K562 (cell line): ENCODE results near the gene ZNF821. TPM values are rescaled to one million over a fixed set of nuclear protein-coding genes. Genes with fewer than 3 reads are reported as not detected.
A peak's percentile ranks its signal among the peaks of the same experiment; 100 is the strongest.

Experiments
- ATF3 ChIP-seq, 2 experiments: fragments of 450-650 bp in 1 of 2; sonication (generic) in 1 of 2; formaldehyde crosslinking in 1 of 2; IDR thresholded peaks in 1 of 2; conservative IDR thresholded peaks in 1 of 2; 2 replicates each; pipeline versions ENCODE4 v1.6.1 to v1.8.1; 2016 to 2023; ENCODE audit warnings: mild to moderate bottlenecking in 2 of 2, moderate library complexity in 2 of 2, inconsistent platforms in 1 of 2, missing genetic modification reagents in 1 of 2
- BMI1 ChIP-seq: fragments of 150-350 bp; IDR thresholded peaks from 2 replicates; pipeline ENCODE4 v1.6.1; 2014; ENCODE audit warnings: low read length
- CBX1 ChIP-seq: sonication (generic); IDR thresholded peaks from 2 replicates; pipeline ENCODE4 v1.6.1; 2016; ENCODE audit warnings: antibody characterized with exemption, low read depth, mild to moderate bottlenecking
- CCNT2 ChIP-seq: IDR thresholded peaks from 2 replicates; pipeline ENCODE4 v1.6.1; 2011; ENCODE audit warnings: borderline replicate concordance, low read depth, mild to moderate bottlenecking, moderate library complexity, mixed read lengths, low read length; ENCODE audit not compliant: insufficient read length; ENCODE audit errors: extremely low read depth
- CUX1 ChIP-seq: fragments of 200-800 bp; sonication (Bioruptor generic); IDR thresholded peaks from 2 replicates; pipeline ENCODE4 v1.6.1; 2016; ENCODE audit warnings: missing genetic modification characterization, missing compliant biosample characterization
- E2F1 ChIP-seq: sonication (generic); formaldehyde crosslinking; IDR thresholded peaks from 2 replicates; pipeline ENCODE4 v1.8.1; 2023; ENCODE audit warnings: mild to moderate bottlenecking, missing genetic modification reagents, moderate library complexity
- HCFC1 ChIP-seq: IDR thresholded peaks from 2 replicates; pipeline ENCODE4 v1.6.1; 2012; ENCODE audit warnings: low read depth, low read length, improper control_type of control experiment
- IRF2 ChIP-seq: sonication (generic); formaldehyde crosslinking; IDR thresholded peaks from 2 replicates; pipeline ENCODE4 v1.8.1; 2022; ENCODE audit warnings: mild to moderate bottlenecking, missing genetic modification reagents
- KLF1 ChIP-seq: fragments of 450-650 bp; IDR thresholded peaks from 2 replicates; pipeline ENCODE4 v1.6.1; 2016; ENCODE audit warnings: missing genetic modification characterization, missing compliant biosample characterization
- MTA3 ChIP-seq: fragments of 450-650 bp; formaldehyde crosslinking; IDR thresholded peaks from 2 replicates; pipeline ENCODE4 v1.6.1; 2017; ENCODE audit warnings: mild to moderate bottlenecking, borderline replicate concordance
- NCOR1 ChIP-seq: fragments of 450-650 bp; IDR thresholded peaks from 2 replicates; pipeline ENCODE4 v1.6.1; 2016; ENCODE audit warnings: mild to moderate bottlenecking, moderate library complexity
- TRIM24 ChIP-seq, 2 experiments: fragments of 450-650 bp; IDR thresholded peaks; 2 replicates each; pipeline ENCODE4 v1.6.1; 2016
- U2AF1 ChIP-seq: fragments of 200-400 bp; formaldehyde crosslinking; optimal IDR thresholded peaks from 2 replicates; pipeline ENCODE3; 2017; ENCODE audit warnings: mild to moderate bottlenecking, low read depth, low read length, moderate library complexity
- ZBTB11 ChIP-seq, 3 experiments: fragments of 200-800 bp in 1 of 3; fragments of 250-450 bp in 1 of 3; fragments of 450-650 bp in 1 of 3; sonication (Bioruptor Pico) in 1 of 3; sonication (Bioruptor generic) in 1 of 3; formaldehyde crosslinking in 1 of 3; IDR thresholded peaks; 2 replicates each; pipeline versions ENCODE4 v1.6.1 to v1.8.0; 2016 to 2022; ENCODE audit warnings: mild to moderate bottlenecking in 2 of 3, missing genetic modification characterization in 2 of 3, missing compliant biosample characterization in 1 of 3, moderate library complexity in 1 of 3
- polyA plus RNA-seq, 8 experiments: library from polyadenylated mRNA; depleted of rRNA in 4 of 8; stranded (reverse) in 5 of 8; unstranded in 3 of 8; fragments of >200 nt; fragmentation: Nextera tagmentation in 2 of 8; fragmentation: Illumina TruSeq in 1 of 8; extraction: Ambion mirVana in 2 of 8; extraction: Trizol in 1 of 8; gene quantifications; 2 replicates each; pipeline versions ENCODE4 v1.2.1 to v1.2.3, GENCODE V29; 2011 to 2014; ENCODE audit warnings: inconsistent platforms in 1 of 8, missing spikeins in 1 of 8
- total RNA-seq, 7 experiments: library from RNA; depleted of rRNA in 6 of 7; stranded (reverse); fragments of >200 nt in 6 of 7; fragmentation: Illumina TruSeq in 2 of 7; extraction: Trizol in 2 of 7; gene quantifications; 2 replicates each; pipeline versions ENCODE4 v1.2.1 to v1.2.3, GENCODE V29; 2011 to 2021; ENCODE audit warnings: low replicate concordance in 1 of 7

The ZNF821 gene
- total and polyA plus RNA-seq, 9 of the 15 experiments (the other 6 are each of a cell fraction or from before 2014, with no cell fraction given), result 0.38 to 5.6 (median 3.6) TPM

- no peak for TF ChIP-seq CUX1 (CRISPR knock-in tag)
- TF ChIP-seq KLF1 (tag), result peak; percentile 50; the same call in 1 of the 2 replicates
- no peak for TF ChIP-seq BMI1
- peak; percentile 91 for TF ChIP-seq ATF3 (IDR thresholded peaks at IDR 0.05)
- no peak; the same call in 1 of the 2 replicates for TF ChIP-seq ATF3 (CRISPR knock-in tag; conservative IDR thresholded peaks at IDR 0.05)
- peak; percentile 84; the same call in 1 of the 2 replicates for TF ChIP-seq MTA3
- peak; percentile 30 for TF ChIP-seq U2AF1
- TF ChIP-seq CCNT2, result peak; percentile 80
- peak; percentile 29; the same call in 1 of the 2 replicates for TF ChIP-seq NCOR1
- TF ChIP-seq HCFC1, result peak; percentile 86
- TF ChIP-seq IRF2 (CRISPR knock-in tag), result 0 out of 2 replicates have a peak, but pooled peaks have one; percentile 33
- peak in 1 of 2 experiments; percentile 52; a peak in 1 of 4 replicates for TF ChIP-seq TRIM24 (IDR thresholded peaks at IDR 0.05)
- peak; percentile 56; the same call in 1 of the 2 replicates for TF ChIP-seq CBX1
- 0 out of 2 replicates have a peak, but pooled peaks have one; percentile 47 for TF ChIP-seq E2F1 (CRISPR knock-in tag)
- TF ChIP-seq ZBTB11 (CRISPR knock-in tag; IDR thresholded peaks at IDR 0.05), result peak in 2 of 3 experiments; percentile 44 to 93; a peak in 3 of 6 replicates
Measured at GRCh38 chr16:71845639-71846430, 38.1 kb downstream of the ZNF821 start, which contains the start of gene ATXN1L (continued).
